ENCODE results near the gene ANTKMT. TPM values are rescaled to one million over a fixed set of nuclear protein-coding genes. Genes with fewer than 3 reads are reported as not detected.

The ANTKMT gene
- total RNA-seq, 1 experiment from 2014 or later: 55.0 TPM

GRCh38 chr16:672371-672770 is 48.6 kb upstream of the ANTKMT start:
- ChIA-PET POLR2A (ENCODE audit: unreplicated experiment) (interaction anchor here (0.5 kb wide), 1 partner anchor 633 kb away, joined by 4 read pairs; no protein-coding TSS in a partner anchor), CTCF (no interaction called here)
- no TSS peak for BruUV-seq (replicated peaks)
- Histone ChIP-seq H3K4me2 (no peak overlapping the region), H3K79me2 (ENCODE audit: low read depth) (peaks cover 21% of the 10 kb centered on the region), H3K4me1 (replicated peaks; ENCODE audit: insufficient read depth) (peaks cover 9% of the 10 kb centered on the region; the same call in 1 of the 2 replicates), H3K4me3 (no peak overlapping the region), H2AFZ (no peak overlapping the region), H3F3A (ENCODE audit: insufficient read depth, low read depth) (peaks cover 9% of the 10 kb centered on the region; the same call in 1 of the 2 replicates), H3K27ac (no peak overlapping the region), H3K9me3 (ENCODE audit: insufficient read depth, low read depth) (no peaks in the 10 kb centered on the region), H3K36me3 (ENCODE audit: low read depth) (no peaks in the 10 kb centered on the region), H4K20me1 (ENCODE audit: insufficient read depth) (no peaks in the 10 kb centered on the region; the same call in 1 of the 2 replicates), H3K9me2 (ENCODE audit: insufficient read depth) (no peaks in the 10 kb centered on the region), H3K27me3 (ENCODE audit: insufficient read depth, low read depth) (no peaks in the 10 kb centered on the region)
- intact Hi-C loops (cut with micrococcal nuclease; ENCODE audit: unreplicated experiment): no loop called here
- no peak for DNase-seq
- TF ChIP-seq EZH2 (IDR thresholded peaks at IDR 0.05; ENCODE audit: low read depth) (no peak), CTCF (conservative IDR thresholded peaks at IDR 0.05) (no peak)

- Histone ChIP-seq H3K9me3 (ENCODE audit: insufficient read depth, low read depth) (no peaks in the 10 kb centered on the region), H3K4me2 (no peak overlapping the region), H3K27me3 (ENCODE audit: insufficient read depth, low read depth) (no peaks in the 10 kb centered on the region), H3K4me3 (no peak overlapping the region), H2AFZ (no peak overlapping the region), H3K79me2 (ENCODE audit: low read depth) (peaks cover 21% of the 10 kb centered on the region), H3K36me3 (ENCODE audit: low read depth) (no peaks in the 10 kb centered on the region), H3K4me1 (replicated peaks; ENCODE audit: insufficient read depth) (peaks cover 5% of the 10 kb centered on the region; the same call in 1 of the 2 replicates), H3F3A (ENCODE audit: insufficient read depth, low read depth) (peaks cover 6% of the 10 kb centered on the region; the same call in 1 of the 2 replicates), H3K27ac (no peak overlapping the region), H4K20me1 (ENCODE audit: insufficient read depth) (no peaks in the 10 kb centered on the region; the same call in 1 of the 2 replicates), H3K9me2 (ENCODE audit: insufficient read depth) (no peaks in the 10 kb centered on the region)
- TF ChIP-seq CTCF (conservative IDR thresholded peaks at IDR 0.05) (no peak), EZH2 (IDR thresholded peaks at IDR 0.05; ENCODE audit: low read depth) (no peak)
- DNase-seq: no peak
- no TSS peak for BruUV-seq (replicated peaks)
- intact Hi-C loops (cut with micrococcal nuclease; ENCODE audit: unreplicated experiment): no loop called here
- ChIA-PET POLR2A (ENCODE audit: unreplicated experiment) (no interaction called here), CTCF (no interaction called here)
Measured at GRCh38 chr16:672851-673250, 48.1 kb upstream of the ANTKMT start.

GRCh38 chr16:673399-673991 is 47.5 kb upstream of the ANTKMT start:
- TF ChIP-seq CTCF (conservative IDR thresholded peaks at IDR 0.05): no peak
- no peak for TF ChIP-seq EZH2 (IDR thresholded peaks at IDR 0.05; ENCODE audit: low read depth)
- no TSS peak for BruUV-seq (replicated peaks)
- CTCF ChIA-PET: no interaction called here
- H3K9me2 ChIP-seq (ENCODE audit: insufficient read depth): no peaks in the 10 kb centered on the region
- H3K27me3 ChIP-seq (ENCODE audit: insufficient read depth, low read depth): no peaks in the 10 kb centered on the region
- no peaks in the 10 kb centered on the region; the same call in 1 of the 2 replicates for H4K20me1 ChIP-seq (ENCODE audit: insufficient read depth)
- peaks cover 16% of the 10 kb centered on the region for H3K79me2 ChIP-seq (ENCODE audit: low read depth)
- H3K4me3 ChIP-seq: no peak overlapping the region
- H2AFZ ChIP-seq: no peak overlapping the region
- intact Hi-C loops (cut with micrococcal nuclease; ENCODE audit: unreplicated experiment): no loop called here
- no peaks in the 10 kb centered on the region for H3K36me3 ChIP-seq (ENCODE audit: low read depth)
- no peaks in the 10 kb centered on the region for H3K9me3 ChIP-seq (ENCODE audit: insufficient read depth, low read depth)
- no peak overlapping the region for H3K27ac ChIP-seq
- no peak for DNase-seq
- peaks cover 5% of the 10 kb centered on the region; the same call in 1 of the 2 replicates for H3K4me1 ChIP-seq (replicated peaks; ENCODE audit: insufficient read depth)
- H3K4me2 ChIP-seq: no peak overlapping the region
- H3F3A ChIP-seq (ENCODE audit: insufficient read depth, low read depth): peaks cover 10% of the 10 kb centered on the region; the same call in 1 of the 2 replicates
- POLR2A ChIA-PET (ENCODE audit: unreplicated experiment): interaction anchor here (0.6 kb wide), 1 partner anchor 86 kb away, joined by 3 read pairs; no protein-coding TSS in a partner anchor

Data from PC-9 (cell line).